ENCODE data around the gene SPSB2.
"Not testable (repeated sequence)": the region's sequence is repeated elsewhere in the genome, so short reads cannot be mapped to it uniquely, and the experiment has no call there.

SPSB2 gene

GRCh38 chr12:6869049-6870021 is 3.8 kb downstream of the SPSB2 start:
- peak; percentile 84 for DNase-seq

- no peak for DNase-seq
These were observed 4.7 kb downstream of the SPSB2 start for GRCh38 chr12:6868211-6869048.

DNA sequence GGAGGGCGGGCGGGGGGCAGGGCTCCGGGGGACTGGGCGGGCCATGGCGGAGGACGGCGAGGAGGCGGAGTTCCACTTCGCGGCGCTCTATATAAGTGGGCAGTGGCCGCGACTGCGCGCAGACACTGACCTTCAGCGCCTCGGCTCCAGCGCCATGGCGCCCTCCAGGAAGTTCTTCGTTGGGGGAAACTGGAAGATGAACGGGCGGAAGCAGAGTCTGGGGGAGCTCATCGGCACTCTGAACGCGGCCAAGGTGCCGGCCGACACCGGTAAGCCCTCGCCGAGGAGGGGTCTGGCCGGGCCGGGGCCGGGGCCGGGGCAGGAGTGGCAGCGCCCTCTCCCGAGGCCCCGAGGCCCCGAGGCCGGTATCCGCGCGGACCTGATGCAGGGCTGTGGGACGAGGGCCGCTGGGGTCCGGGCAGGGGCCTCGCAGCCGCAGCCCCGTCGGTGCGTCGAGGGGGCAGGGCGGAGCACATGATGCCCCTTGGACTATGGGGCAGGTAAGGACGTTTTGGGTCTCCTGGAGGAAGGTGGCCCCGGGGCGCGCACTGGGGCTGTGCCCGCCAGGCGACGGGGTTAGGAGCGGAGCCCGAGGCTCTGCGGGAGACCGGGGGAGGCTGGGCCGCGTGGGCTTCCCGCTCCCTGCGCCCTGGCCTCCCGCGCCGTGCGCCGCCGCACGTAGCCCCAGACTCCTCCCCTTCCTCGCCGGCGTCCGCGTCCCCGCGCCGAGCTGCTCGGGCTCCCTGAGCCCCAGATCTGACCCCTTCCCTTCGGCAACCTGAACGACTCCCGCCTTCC is 5.5 kb downstream of the SPSB2 start, which contains the start of gene TPI1:
Gene TPI1, plus strand, starts transcription at position 119 of the 798 bp plus-strand sequence. Its CDS starts 36 bp downstream, at position 155.
- DNase-seq, result peak; percentile 74

DNA sequence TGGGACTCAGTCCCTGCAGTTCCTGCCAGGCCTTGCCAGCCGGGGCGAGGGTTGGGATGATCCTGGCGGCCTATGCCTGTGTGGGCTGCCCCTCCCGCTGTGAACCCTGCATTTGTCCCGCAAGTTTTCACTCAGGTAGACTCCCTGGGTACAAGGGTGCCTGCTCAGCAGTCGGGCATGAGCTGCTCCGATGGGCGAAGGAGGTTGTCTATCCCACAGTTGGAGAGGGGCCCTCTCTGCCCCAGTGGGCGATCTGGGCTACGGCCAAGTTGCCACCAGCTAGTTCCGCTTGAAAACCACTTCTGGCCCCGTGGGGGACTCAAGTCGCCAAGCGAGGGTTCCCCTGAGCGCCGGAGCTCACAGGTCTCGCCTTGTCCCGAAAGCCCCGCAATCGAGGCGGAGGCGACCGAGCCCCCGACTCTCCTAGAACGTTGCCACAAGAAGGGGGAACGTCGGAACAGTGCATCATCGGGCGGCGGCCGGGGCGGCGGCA is 6.1 kb downstream of the SPSB2 start:
- no peak for DNase-seq

DNA sequence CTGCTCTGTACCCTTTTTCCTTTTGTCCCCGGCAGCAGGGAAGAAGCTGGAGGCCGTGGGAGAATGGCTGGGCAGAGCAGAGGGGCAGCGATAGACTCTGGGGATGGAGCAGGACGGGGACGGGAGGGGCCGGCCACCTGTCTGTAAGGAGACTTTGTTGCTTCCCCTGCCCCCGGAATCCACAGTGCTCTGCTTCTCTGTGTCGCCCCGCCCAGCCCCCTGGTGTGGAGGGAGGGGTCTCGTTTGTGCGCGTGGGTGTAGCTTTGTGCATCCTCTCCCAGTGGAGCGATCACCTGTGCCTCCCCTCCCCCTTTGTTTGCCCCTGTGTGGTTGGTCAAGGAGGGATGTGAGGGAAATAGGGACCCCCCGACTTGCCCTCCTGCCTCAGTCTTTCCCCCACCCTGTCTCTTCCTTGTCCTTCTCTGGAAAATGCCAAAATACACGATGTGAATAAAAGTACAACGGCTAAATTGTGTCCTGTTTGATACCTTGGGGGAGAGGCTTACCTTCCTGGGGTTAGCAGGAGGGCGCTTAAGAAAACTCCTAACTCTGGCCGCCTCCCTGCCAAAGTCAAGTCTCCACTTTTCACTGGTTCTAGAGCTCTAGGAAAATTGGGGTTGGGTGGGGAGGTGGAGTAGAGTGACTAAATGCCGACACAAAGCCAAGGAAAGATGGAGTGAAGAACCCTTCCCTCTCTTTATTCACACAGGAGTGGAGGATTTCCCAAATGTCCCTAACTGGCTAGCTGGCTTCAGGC is 6.8 kb downstream of the SPSB2 start:
- DNase-seq, result no peak

GRCh38 chr12:6865307-6865706 is 7.8 kb downstream of the SPSB2 start:
- DNase-seq, result not testable (repeated sequence)

- no peak for DNase-seq
These were observed 9.3 kb downstream of the SPSB2 start for GRCh38 chr12:6863586-6864321.

- no peak for DNase-seq
These were observed 10.1 kb downstream of the SPSB2 start for GRCh38 chr12:6863033-6863432.

GRCh38 chr12:6861391-6861790 is 11.7 kb downstream of the SPSB2 start:
- no peak for DNase-seq

GRCh38 chr12:6860942-6861341 is 12.2 kb downstream of the SPSB2 start:
- no peak for DNase-seq

- DNase-seq, result no peak
These were observed 13.0 kb downstream of the SPSB2 start for GRCh38 chr12:6860116-6860515.

DNA sequence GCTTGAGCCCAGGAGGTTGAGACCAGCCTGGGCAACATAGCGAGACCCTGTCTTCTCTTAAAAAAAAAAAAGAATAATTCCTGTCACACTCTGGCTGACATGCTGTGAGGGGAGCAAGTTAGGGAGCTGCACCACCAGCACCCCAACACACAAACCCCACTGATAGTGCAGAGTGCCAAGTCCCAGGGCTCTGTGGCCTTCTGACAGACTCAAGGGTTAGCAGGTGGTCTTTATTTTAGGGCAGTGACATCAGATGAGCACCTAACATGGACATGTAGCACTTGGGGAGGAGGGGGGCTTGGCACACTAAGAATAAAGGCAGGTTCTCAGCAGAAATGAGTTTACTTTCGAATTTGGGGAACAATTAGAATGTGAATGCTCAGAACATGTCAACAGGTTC is 14.3 kb downstream of the SPSB2 start:
- DNase-seq, result no peak

GRCh38 chr12:6855322-6855721 is 17.8 kb downstream of the SPSB2 start:
- no peak for DNase-seq

- DNase-seq, result no peak
These were observed 19.1 kb downstream of the SPSB2 start for GRCh38 chr12:6854036-6854435.

DNA sequence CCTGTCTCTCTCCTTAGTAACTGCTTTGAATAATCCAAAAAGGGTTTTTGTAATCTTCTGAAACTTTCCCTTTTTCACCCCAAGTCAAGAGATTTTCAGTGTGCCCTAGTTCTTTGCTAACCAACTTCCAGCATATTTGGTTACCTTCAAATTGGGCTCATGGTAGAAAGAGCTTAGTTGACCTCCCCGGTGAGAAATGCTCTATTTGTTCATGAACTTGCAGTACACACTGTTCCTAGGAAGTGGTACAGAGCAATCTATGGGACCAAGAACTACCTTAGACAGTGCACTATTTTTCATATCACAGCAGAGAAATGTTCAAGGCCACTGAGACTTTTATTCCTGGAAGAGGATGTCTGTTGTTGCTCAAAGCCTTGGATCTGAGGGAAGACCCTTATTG is 19.5 kb downstream of the SPSB2 start:
- DNase-seq, result no peak

DNA sequence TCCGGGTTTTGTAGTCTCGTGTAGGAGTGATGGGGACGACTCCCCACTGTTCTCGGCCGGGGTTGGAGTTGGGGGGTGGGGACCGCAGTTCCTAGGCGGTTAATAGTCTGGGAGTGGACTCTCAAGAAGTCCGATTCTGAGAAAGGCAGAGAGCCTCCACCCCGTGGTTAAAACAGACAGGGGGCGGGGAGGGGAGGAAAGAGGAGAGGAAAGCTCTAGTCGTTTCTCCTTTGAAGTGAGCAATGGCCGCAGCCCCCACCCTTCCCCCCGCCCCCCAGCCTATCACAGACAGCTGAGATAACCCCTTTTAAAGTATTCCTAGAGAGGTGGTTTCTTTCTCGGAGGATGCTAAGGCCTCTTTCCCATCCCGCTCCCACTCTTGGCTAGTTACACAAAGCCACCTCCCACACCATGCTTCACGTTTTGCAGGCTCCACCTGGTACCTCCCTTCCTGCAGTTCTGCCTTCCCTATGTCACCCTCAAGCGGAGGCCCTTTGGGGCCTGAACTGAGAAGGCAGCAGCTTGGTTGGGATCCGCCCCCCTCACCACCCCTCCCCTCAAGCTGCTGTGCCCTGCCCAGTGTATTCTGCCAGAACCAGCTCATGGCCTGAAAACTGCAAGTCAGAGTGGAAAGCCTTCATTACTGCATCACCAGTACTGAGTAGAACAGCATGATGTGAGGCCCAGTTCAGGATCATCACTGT is 20.3 kb downstream of the SPSB2 start:
- peak; percentile 39 for DNase-seq

DNA sequence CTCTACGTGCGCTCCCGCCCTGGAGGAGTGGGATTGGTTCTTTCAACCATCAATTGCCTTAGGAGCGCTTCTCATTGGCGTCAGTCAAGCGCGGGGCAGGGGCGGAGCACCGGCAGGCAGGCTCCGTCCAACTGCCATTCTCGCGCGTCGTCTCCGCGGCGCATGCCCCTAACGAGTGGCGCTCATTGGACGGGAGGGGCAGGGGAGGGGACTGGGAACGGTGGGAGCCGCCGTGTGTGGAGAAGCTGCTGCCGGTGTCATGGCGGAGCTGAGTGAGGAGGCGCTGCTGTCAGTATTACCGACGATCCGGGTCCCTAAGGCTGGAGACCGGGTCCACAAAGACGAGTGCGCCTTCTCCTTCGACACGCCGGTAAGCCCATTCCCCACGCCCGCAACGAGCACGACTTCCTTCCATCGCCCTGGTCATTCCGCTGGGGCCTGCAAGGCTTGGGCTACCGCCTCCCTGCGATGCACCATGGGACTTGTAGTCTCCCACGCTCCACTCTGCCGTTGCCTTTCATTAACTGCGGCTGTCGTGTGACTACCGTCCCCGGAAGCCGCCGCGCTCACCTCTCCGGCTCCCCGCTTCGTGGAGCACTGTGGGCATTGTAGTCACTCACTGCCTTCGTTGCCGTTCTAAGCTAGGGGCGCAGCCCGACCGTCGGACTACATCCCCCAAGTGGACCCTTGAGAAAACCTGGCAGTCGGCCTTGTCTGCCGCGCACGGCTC is 21.0 kb downstream of the SPSB2 start, which contains the start of gene USP5:
Gene USP5, plus strand, starts transcription at position 230 of the 730 bp plus-strand sequence. Its CDS starts 30 bp downstream, at position 260.
- peak; percentile 94 for DNase-seq

- peak; percentile 86 for DNase-seq
These were observed 21.8 kb downstream of the SPSB2 start, which contains the start of gene CDCA3 for GRCh38 chr12:6851153-6851920. Gene CDCA3 (minus strand): TSS chr12:6851286. CDS start chr12:6850952, 334 bp downstream.

DNA sequence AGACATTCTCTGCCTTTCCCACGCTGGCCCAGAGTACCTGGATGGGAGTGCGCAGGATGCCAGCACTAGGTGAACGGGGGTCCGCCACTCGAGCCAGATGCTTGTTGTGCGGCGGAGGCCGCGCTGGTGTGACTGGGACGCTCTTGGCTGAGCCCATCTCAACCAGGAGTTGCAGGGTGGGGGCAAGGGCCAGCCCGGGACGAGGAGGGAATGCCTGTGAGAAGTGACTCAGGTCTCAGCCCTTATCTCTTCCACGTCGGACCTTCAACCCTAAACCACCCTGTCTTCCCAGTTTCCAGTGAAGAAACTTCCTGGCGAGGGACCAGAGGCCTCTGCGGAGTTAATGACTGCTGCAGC is 22.3 kb downstream of the SPSB2 start:
- DNase-seq, result no peak

Measured in T-helper 9 cell (primary cell).